Adrenal gland (tissue), 5 donors: ENCODE results near the gene PPP2CA.

Experiments used
- CTCF ChIP-seq, 6 experiments: fragments of 450-650 bp in 4 of 6; fragments of 200-600 bp in 2 of 6; sonication (generic) in 1 of 6; IDR thresholded peaks; 1 replicate in 5 of 6; 2 replicates in 1 of 6; pipeline versions ENCODE4 v1.5.1 to v1.8.0; 2016 to 2021; ENCODE audit warnings: antibody characterized with exemption in 6 of 6, mild to moderate bottlenecking in 2 of 6, moderate library complexity in 1 of 6
- POLR2A ChIP-seq, 2 donors: fragments of 450-650 bp; IDR thresholded peaks; one replicate each; pipeline ENCODE4 v1.6.1; 2017; ENCODE audit warnings: antibody characterized with exemption in 2 of 2, mild to moderate bottlenecking in 2 of 2, moderate library complexity in 1 of 2
- donor health status: DM: no; HTN: no; CAD: no.

- TF ChIP-seq CTCF (IDR thresholded peaks at IDR 0.05) (no peak), POLR2A (IDR thresholded peaks at IDR 0.05) (no peak)
These were observed 1.9 kb upstream of the PPP2CA start for GRCh38 chr5:134227776-134228175.
